Trophoblast cell (in vitro differentiated cells and primary cell): Measurements from ENCODE around the gene PPP1R1C.

Source experiments
- DNase-seq, 2 donors: peaks; one replicate each; pipeline ENCODE4 v3.0.0-alpha.2; 2016
- H2AFZ ChIP-seq: 2 replicates; pipeline ENCODE4 v1.6.1; 2013; ENCODE audit warnings: low read length, moderate library complexity, mild to moderate bottlenecking; ENCODE audit not compliant: insufficient read depth, poor library complexity
- H2AK5ac ChIP-seq: 2 replicates; pipeline ENCODE4 v1.6.1; 2013; ENCODE audit warnings: mild to moderate bottlenecking, low read length
- H2BK120ac ChIP-seq: 2 replicates; pipeline ENCODE4 v1.6.1; 2013; ENCODE audit warnings: low read length, mild to moderate bottlenecking, moderate library complexity; ENCODE audit not compliant: insufficient read depth, poor library complexity
- H2BK12ac ChIP-seq: 2 replicates; pipeline ENCODE4 v1.6.1; 2013; ENCODE audit warnings: mild to moderate bottlenecking, low read length, moderate library complexity
- H2BK5ac ChIP-seq: 2 replicates; pipeline ENCODE4 v1.6.1; 2013; ENCODE audit warnings: low read length, low read depth, moderate library complexity, mild to moderate bottlenecking; ENCODE audit not compliant: poor library complexity
- H3K14ac ChIP-seq: 2 replicates; pipeline ENCODE4 v1.6.1; 2013; ENCODE audit warnings: mild to moderate bottlenecking, low read length
- H3K18ac ChIP-seq: 2 replicates; pipeline ENCODE4 v1.6.1; 2013; ENCODE audit warnings: mild to moderate bottlenecking, low read length
- H3K23ac ChIP-seq: 2 replicates; pipeline ENCODE4 v1.6.1; 2013; ENCODE audit warnings: low read length
- H3K27ac ChIP-seq: 2 replicates; pipeline ENCODE4 v1.5.1; 2013; ENCODE audit warnings: low read depth, mild to moderate bottlenecking, inconsistent platforms, low read length, moderate library complexity
- H3K27me3 ChIP-seq: 2 replicates; pipeline ENCODE4 v1.6.1; 2013; ENCODE audit warnings: inconsistent platforms, mild to moderate bottlenecking, low read length, moderate library complexity; ENCODE audit not compliant: insufficient read depth
- H3K36me3 ChIP-seq, 2 experiments: 1 replicate in 1 of 2; 2 replicates in 1 of 2; pipeline ENCODE4 v1.6.1; 2013; ENCODE audit warnings: low read length in 2 of 2, mild to moderate bottlenecking in 2 of 2, moderate library complexity in 1 of 2; ENCODE audit not compliant: insufficient read depth in 2 of 2, control insufficient read depth in 1 of 2
- H3K4ac ChIP-seq: 2 replicates; pipeline ENCODE4 v1.6.1; 2013; ENCODE audit warnings: low read depth, mild to moderate bottlenecking, low read length, moderate library complexity
- H3K4me1 ChIP-seq, 2 experiments: 1 replicate in 1 of 2; 2 replicates in 1 of 2; pipeline ENCODE4 v1.6.1; 2013; ENCODE audit warnings: low read length in 2 of 2, mild to moderate bottlenecking in 2 of 2, moderate library complexity in 1 of 2; ENCODE audit not compliant: insufficient read depth in 2 of 2, control insufficient read depth in 1 of 2
- H3K4me2 ChIP-seq: 2 replicates; pipeline ENCODE4 v1.6.1; 2013; ENCODE audit warnings: inconsistent platforms, mild to moderate bottlenecking, low read length, moderate library complexity
- H3K4me3 ChIP-seq: 2 replicates; pipeline ENCODE4 v1.5.1; 2013; ENCODE audit warnings: mild to moderate bottlenecking, low read depth, low read length, inconsistent platforms
- H3K79me1 ChIP-seq: one replicate; pipeline ENCODE4 v1.6.1; 2013; ENCODE audit warnings: low read length
- H3K79me2 ChIP-seq: 2 replicates; pipeline ENCODE4 v1.6.1; 2013; ENCODE audit warnings: low read length, mild to moderate bottlenecking; ENCODE audit not compliant: control insufficient read depth, insufficient read depth, poor library complexity
- H3K9ac ChIP-seq: 2 replicates; pipeline ENCODE4 v1.6.1; 2013; ENCODE audit warnings: mild to moderate bottlenecking, low read length
- H3K9me3 ChIP-seq: 2 replicates; pipeline ENCODE4 v1.6.1; 2013; ENCODE audit warnings: low read depth, mild to moderate bottlenecking, control low read depth, inconsistent platforms, low read length; ENCODE audit not compliant: insufficient read depth
- H4K12ac ChIP-seq: 2 replicates; pipeline ENCODE4 v1.6.1; 2013; ENCODE audit warnings: low read depth, mild to moderate bottlenecking, low read length, moderate library complexity
- H4K8ac ChIP-seq: 2 replicates; pipeline ENCODE4 v1.6.1; 2013; ENCODE audit warnings: low read depth, mild to moderate bottlenecking, low read length, moderate library complexity
- H4K91ac ChIP-seq: one replicate; pipeline ENCODE4 v1.6.1; 2013; ENCODE audit warnings: low read depth, mild to moderate bottlenecking, low read length, moderate library complexity
- WGBS: extraction: QIAGEN DNeasy Blood & Tissue Kit; methylation state at CpG from one replicate; pipeline ENCODE4 v1.1.7; 2013; ENCODE audit warnings: missing lambda C conversion rate; ENCODE audit not compliant: insufficient read length, insufficient coverage; ENCODE audit errors: extremely low coverage; 5-methylcytosine and 5-hydroxymethylcytosine counted together

PPP1R1C gene

GRCh38 chr2:181998041-181998835 is 12.6 kb downstream of the PPP1R1C start:
- Histone ChIP-seq H2BK5ac (no peak overlapping the region), H3K4me3 (no peak overlapping the region), H3K79me1 (no peaks in the 10 kb centered on the region), H3K79me2 (no peaks in the 10 kb centered on the region), H2BK12ac (no peak overlapping the region), H3K23ac (no peak overlapping the region), H2BK120ac (no peak overlapping the region), H3K27ac (no peak overlapping the region), H3K36me3 (no peaks in the 10 kb centered on the region), H3K9me3 (no peaks in the 10 kb centered on the region), H3K9ac (no peak overlapping the region), H3K18ac (no peak overlapping the region), H4K91ac (no peak overlapping the region), H3K4me1 (no peaks in the 10 kb centered on the region), H2AFZ (no peak overlapping the region), H3K27me3 (no peaks in the 10 kb centered on the region), H4K12ac (no peak overlapping the region), H2AK5ac (no peak overlapping the region), H3K4me2 (no peak overlapping the region), H4K8ac (no peak overlapping the region), H3K4ac (no peak overlapping the region), H3K14ac (no peak overlapping the region)
- WGBS = no CpG with 5 or more reads among the region's 8 CpGs
- DNase-seq = no peak

GRCh38 chr2:181998891-181999654 is 13.4 kb downstream of the PPP1R1C start:
- Histone ChIP-seq H2BK120ac (no peak overlapping the region), H3K36me3 (no peaks in the 10 kb centered on the region), H3K9me3 (no peaks in the 10 kb centered on the region), H3K4me1 (no peaks in the 10 kb centered on the region), H3K79me2 (no peaks in the 10 kb centered on the region), H3K4ac (no peak overlapping the region), H4K12ac (no peak overlapping the region), H3K4me3 (no peak overlapping the region), H3K23ac (no peak overlapping the region), H3K79me1 (no peaks in the 10 kb centered on the region), H3K18ac (no peak overlapping the region), H2BK12ac (no peak overlapping the region), H2BK5ac (no peak overlapping the region), H2AK5ac (no peak overlapping the region), H3K4me2 (no peak overlapping the region), H3K14ac (no peak overlapping the region), H3K27ac (no peak overlapping the region), H2AFZ (no peak overlapping the region), H4K91ac (no peak overlapping the region), H4K8ac (no peak overlapping the region), H3K27me3 (no peaks in the 10 kb centered on the region), H3K9ac (no peak overlapping the region)
- DNase-seq = no peak
- no CpG with 5 or more reads among the region's 2 CpGs for WGBS

GRCh38 chr2:181999911-182000310 is 14.3 kb downstream of the PPP1R1C start:
- Histone ChIP-seq H3K79me2 (no peaks in the 10 kb centered on the region), H4K12ac (no peak overlapping the region), H3K23ac (no peak overlapping the region), H3K4me3 (no peak overlapping the region), H3K4me1 (no peaks in the 10 kb centered on the region), H2BK12ac (no peak overlapping the region), H3K9ac (no peak overlapping the region), H3K27ac (no peak overlapping the region), H3K9me3 (no peaks in the 10 kb centered on the region), H3K18ac (no peak overlapping the region), H2AFZ (no peak overlapping the region), H4K8ac (no peak overlapping the region), H3K36me3 (no peaks in the 10 kb centered on the region), H3K4ac (no peak overlapping the region), H2BK5ac (no peak overlapping the region), H4K91ac (no peak overlapping the region), H3K79me1 (no peaks in the 10 kb centered on the region), H3K27me3 (no peaks in the 10 kb centered on the region), H2AK5ac (no peak overlapping the region), H2BK120ac (no peak overlapping the region), H3K4me2 (no peak overlapping the region), H3K14ac (no peak overlapping the region)
- no CpG with 5 or more reads among the region's 3 CpGs for WGBS
- no peak for DNase-seq

GRCh38 chr2:182004945-182005520 is 19.4 kb downstream of the PPP1R1C start:
- Histone ChIP-seq H2BK5ac (no peak overlapping the region), H3K4ac (no peak overlapping the region), H3K4me3 (no peak overlapping the region), H3K18ac (no peak overlapping the region), H3K79me1 (no peaks in the 10 kb centered on the region), H4K12ac (no peak overlapping the region), H3K36me3 (no peaks in the 10 kb centered on the region), H3K27ac (no peak overlapping the region), H3K9ac (no peak overlapping the region), H2AFZ (no peak overlapping the region), H3K9me3 (no peaks in the 10 kb centered on the region), H4K91ac (no peak overlapping the region), H2BK120ac (no peak overlapping the region), H2AK5ac (no peak overlapping the region), H3K4me2 (no peak overlapping the region), H3K14ac (no peak overlapping the region), H4K8ac (no peak overlapping the region), H3K79me2 (no peaks in the 10 kb centered on the region), H2BK12ac (no peak overlapping the region), H3K23ac (no peak overlapping the region), H3K27me3 (no peaks in the 10 kb centered on the region), H3K4me1 (no peaks in the 10 kb centered on the region)
- no CpG with 5 or more reads among the region's 2 CpGs for WGBS
- peak in 1 of 2 donors; percentile 14 for DNase-seq
